ENCODE results near the gene KCNJ16.

Gene KCNJ16

DNA sequence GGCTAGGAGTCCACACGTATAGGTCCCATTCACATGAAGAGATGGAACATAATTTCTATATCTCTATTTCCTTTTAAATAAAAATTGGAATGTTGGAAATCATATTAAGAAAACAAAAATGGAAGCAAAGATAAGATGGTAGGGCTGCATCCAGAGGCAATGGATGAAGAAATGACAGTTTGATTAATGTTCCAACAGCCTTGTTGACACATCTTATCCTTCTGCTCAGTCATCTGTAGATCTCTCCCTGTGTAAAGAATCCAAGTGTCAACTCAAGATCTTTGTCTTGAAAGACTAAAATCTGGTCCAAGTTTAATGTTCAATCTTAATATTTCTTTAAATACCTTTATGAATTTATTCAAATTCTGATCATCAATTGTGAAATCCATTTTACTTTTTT is 86.5 kb downstream of the KCNJ16 start:
- TF ChIP-seq, protein P1, sequence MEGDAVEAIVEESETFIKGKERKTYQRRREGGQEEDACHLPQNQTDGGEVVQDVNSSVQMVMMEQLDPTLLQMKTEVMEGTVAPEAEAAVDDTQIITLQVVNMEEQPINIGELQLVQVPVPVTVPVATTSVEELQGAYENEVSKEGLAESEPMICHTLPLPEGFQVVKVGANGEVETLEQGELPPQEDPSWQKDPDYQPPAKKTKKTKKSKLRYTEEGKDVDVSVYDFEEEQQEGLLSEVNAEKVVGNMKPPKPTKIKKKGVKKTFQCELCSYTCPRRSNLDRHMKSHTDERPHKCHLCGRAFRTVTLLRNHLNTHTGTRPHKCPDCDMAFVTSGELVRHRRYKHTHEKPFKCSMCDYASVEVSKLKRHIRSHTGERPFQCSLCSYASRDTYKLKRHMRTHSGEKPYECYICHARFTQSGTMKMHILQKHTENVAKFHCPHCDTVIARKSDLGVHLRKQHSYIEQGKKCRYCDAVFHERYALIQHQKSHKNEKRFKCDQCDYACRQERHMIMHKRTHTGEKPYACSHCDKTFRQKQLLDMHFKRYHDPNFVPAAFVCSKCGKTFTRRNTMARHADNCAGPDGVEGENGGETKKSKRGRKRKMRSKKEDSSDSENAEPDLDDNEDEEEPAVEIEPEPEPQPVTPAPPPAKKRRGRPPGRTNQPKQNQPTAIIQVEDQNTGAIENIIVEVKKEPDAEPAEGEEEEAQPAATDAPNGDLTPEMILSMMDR (IDR thresholded peaks at IDR 0.05; ENCODE audit: borderline replicate concordance, control extremely low read depth, extremely low read depth, insufficient read depth, missing control alignments): no peak
- no peak for DNase-seq (ENCODE audit: low spot score)
- in situ Hi-C loops (cut with MboI; ENCODE audit: low sequenced_read_pairs, unreplicated experiment): loop anchor here (25.0 kb wide), 1 partner anchor 401 kb away; no protein-coding TSS in a partner anchor

DNA sequence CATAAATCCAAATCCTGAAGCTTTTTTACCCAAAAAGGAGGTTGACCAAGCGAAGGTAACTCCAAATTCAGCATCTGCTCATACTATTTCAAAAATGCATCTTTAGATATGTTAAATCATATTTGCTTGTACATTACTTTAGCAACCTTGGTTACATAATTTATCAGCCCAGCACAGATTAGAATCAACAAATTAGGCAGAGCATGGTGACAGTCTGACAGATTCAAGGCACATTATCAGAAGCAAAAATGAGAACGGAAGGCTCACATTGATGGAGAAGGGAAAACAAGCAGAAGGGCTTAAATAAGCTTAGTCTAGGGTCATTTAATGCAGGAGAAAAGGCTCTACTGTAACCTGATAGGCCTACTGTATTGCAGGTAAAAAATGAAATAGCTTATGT is 90.4 kb downstream of the KCNJ16 start:
- in situ Hi-C loops (cut with MboI; ENCODE audit: low sequenced_read_pairs, unreplicated experiment): loop anchor here (25.0 kb wide), 1 partner anchor 397 kb away; no protein-coding TSS in a partner anchor
- DNase-seq (ENCODE audit: low spot score): no peak
- TF ChIP-seq, protein P1 (IDR thresholded peaks at IDR 0.05; ENCODE audit: borderline replicate concordance, control extremely low read depth, extremely low read depth, insufficient read depth, missing control alignments): no peak

DNA sequence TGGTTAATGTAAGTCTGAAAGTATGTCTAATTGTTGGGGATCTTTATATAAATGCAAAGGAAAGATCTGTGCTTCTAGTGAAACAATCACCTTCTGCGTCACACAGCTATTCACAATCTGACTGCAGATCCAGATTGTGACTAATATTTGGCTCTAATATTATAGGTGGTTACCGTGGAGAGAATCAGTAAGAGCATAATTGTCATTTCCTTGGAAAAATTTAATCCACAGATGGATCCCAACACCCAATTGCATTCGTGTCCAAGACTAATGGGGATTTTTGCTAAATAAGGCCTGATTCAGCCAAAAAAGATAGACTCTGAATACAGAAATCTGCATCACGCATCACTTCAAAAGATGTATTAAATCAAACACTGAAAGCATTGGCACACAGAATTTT is 91.6 kb downstream of the KCNJ16 start:
- in situ Hi-C loops (cut with MboI; ENCODE audit: low sequenced_read_pairs, unreplicated experiment): loop anchor here (25.0 kb wide), 1 partner anchor 396 kb away; no protein-coding TSS in a partner anchor

DNA sequence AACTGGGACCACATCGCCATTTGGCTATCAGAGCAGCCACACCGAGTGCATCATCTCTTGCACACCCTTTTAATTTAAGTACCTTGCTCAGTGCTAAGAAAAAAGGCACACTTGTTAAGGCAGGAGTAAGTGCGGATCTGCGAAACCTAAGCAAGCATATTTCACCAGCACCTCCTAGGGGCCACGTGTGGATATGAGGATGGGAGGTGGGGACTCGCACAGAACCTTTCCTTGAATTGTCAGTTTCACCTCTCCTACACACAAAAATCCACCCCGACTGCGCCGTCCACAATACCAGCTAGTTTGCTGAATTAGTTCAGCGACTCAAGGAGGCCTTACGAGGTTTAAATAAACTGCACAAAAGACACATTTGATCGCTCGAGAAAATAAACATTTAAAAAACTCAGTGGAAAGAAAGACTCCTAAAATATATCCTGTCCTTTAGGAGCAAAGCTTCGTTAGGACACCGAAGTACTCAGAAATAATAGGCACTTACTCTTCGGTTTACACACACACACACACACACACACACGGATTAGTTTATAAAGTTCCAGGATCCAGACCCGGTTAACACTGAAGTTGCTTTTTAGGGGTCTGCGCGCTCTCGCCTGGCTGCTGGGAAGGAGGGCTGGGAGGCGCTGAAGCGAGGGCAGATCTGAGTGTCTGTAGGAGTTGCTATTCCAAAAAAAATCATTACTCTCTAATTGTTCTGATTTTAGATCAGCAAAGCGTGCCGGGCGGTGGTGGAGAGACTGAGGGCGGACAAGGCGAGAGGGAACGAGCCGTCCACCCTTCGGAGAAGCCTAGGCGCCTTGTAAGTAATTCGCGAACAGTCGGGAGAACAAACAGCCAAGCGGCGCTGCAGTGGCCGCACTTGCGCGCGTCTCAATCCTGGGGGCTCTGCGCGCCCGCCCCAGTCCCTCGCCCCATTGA is 93.3 kb downstream of the KCNJ16 start:
- in situ Hi-C loops (cut with MboI; ENCODE audit: low sequenced_read_pairs, unreplicated experiment): loop anchor here (25.0 kb wide), 1 partner anchor 394 kb away; no protein-coding TSS in a partner anchor
- DNase-seq (ENCODE audit: low spot score): peak; percentile 52
- TF ChIP-seq, protein P1 (IDR thresholded peaks at IDR 0.05; ENCODE audit: borderline replicate concordance, control extremely low read depth, extremely low read depth, insufficient read depth, missing control alignments): peak; percentile 64

More for the DNA sequence above, 91.6 kb downstream of the KCNJ16 start:
- DNase-seq (ENCODE audit: low spot score): no peak
- TF ChIP-seq, protein P1 (IDR thresholded peaks at IDR 0.05; ENCODE audit: borderline replicate concordance, control extremely low read depth, extremely low read depth, insufficient read depth, missing control alignments): no peak

DNA sequence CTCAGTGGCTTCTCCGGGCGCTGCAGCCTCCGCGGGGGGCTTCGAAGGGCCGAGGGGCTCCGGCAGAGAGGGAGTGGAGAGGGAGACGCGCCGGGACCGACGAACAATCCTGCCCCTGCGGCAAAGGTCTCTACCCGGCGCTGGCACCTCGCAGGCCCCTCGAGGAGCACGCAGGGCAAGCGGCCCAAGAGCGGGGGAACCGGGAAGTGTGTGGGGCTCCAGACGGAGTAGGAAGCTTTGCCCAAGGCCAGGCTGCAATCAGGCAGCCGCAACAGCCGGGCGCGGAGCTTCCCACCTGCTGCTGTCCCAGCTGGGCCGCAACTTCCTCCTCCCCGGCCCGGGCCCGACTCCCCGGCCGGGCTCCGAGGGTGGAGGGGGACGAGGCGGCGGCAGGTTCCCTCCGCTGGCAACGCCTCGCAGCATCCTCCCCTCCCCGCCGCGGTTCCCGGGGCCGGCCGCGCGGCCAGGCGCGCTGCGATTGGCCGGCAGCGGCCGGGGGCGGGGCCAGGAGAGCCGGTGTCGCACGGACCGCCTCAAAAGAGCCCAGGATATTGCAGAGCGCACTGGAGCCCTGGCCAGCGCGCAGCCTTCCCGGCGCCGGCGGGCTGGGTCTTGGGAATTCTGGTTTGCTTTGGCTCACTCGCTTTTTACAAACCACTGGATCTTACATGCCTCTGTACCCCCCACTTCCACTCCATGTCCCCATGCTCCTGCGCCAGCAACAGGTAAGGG is 94.1 kb downstream of the KCNJ16 start, which contains the start of gene KCNJ2:
Gene KCNJ2 (plus strand): TSS at position 556 of the 732 bp plus-strand sequence. CDS start 5,508 bp downstream, outside the sequence.
- TF ChIP-seq, protein P1 (IDR thresholded peaks at IDR 0.05; ENCODE audit: borderline replicate concordance, control extremely low read depth, extremely low read depth, insufficient read depth, missing control alignments): no peak
- in situ Hi-C loops (cut with MboI; ENCODE audit: low sequenced_read_pairs, unreplicated experiment): loop anchor here (25.0 kb wide), 1 partner anchor 393 kb away; no protein-coding TSS in a partner anchor
- DNase-seq (ENCODE audit: low spot score): peak; percentile 90
